H1 (cell line): Measurements from ENCODE around the gene BBX. TPM values are rescaled to one million over a fixed set of nuclear protein-coding genes. Genes with fewer than 3 reads are reported as not detected.

Source experiments
- CBX8 ChIP-seq: fragments of 300-800, 300-1000 bp; sonication (generic); IDR thresholded peaks from 2 replicates; pipeline ENCODE4 v1.7.1; 2016; ENCODE audit warnings: low read depth, low read length, borderline replicate concordance
- CTCF ChIP-seq, 3 experiments: IDR thresholded peaks; 1 replicate in 2 of 3; 2 replicates in 1 of 3; pipeline versions ENCODE4 v1.5.1 to v1.6.1; 2011; ENCODE audit warnings: low read length in 3 of 3, mild to moderate bottlenecking in 3 of 3, inconsistent platforms in 2 of 3, low read depth in 1 of 3, moderate library complexity in 1 of 3; ENCODE audit not compliant: insufficient read depth in 1 of 3; ENCODE audit errors: control extremely low read depth in 1 of 3
- EZH2 ChIP-seq: fragments of 200-600 bp; sonication (generic); IDR thresholded peaks from 2 replicates; pipeline ENCODE4 v1.7.1; 2012; ENCODE audit warnings: low read depth, mild to moderate bottlenecking, moderate library complexity, low read length, inconsistent platforms; ENCODE audit not compliant: severe bottlenecking
- GABPA ChIP-seq: IDR thresholded peaks from 2 replicates; pipeline ENCODE4 v1.6.1; 2011; ENCODE audit warnings: mild to moderate bottlenecking, low read length, moderate library complexity, borderline replicate concordance; ENCODE audit not compliant: insufficient read depth
- SIN3A ChIP-seq, 2 experiments: IDR thresholded peaks in 1 of 2; conservative IDR thresholded peaks in 1 of 2; 2 replicates each; pipeline ENCODE4 v1.6.1; 2011 to 2012; ENCODE audit warnings: low read length in 2 of 2, improper control_type of control experiment in 1 of 2, low read depth in 1 of 2, mild to moderate bottlenecking in 1 of 2
- SRF ChIP-seq: IDR thresholded peaks from 2 replicates; pipeline ENCODE4 v1.6.1; 2011; ENCODE audit warnings: mild to moderate bottlenecking, low read depth, low read length, moderate library complexity
- TCF12 ChIP-seq: IDR thresholded peaks from 2 replicates; pipeline ENCODE4 v1.6.1; 2011; ENCODE audit warnings: low read depth, mild to moderate bottlenecking, low read length
- USF2 ChIP-seq: IDR thresholded peaks from 2 replicates; pipeline ENCODE4 v1.6.1; 2011; ENCODE audit warnings: low read length, improper control_type of control experiment
- polyA plus RNA-seq, 7 experiments: library from polyadenylated mRNA; depleted of rRNA in 3 of 7; stranded (reverse) in 5 of 7; unstranded in 2 of 7; fragments of >200 nt in 5 of 7; fragments of 200-250 nt in 2 of 7; gene quantifications; 1 replicate in 5 of 7; 2 replicates in 1 of 7; 4 replicates in 1 of 7; pipeline versions ENCODE4 v1.2.1 to v1.2.3, GENCODE V29; 2011 to 2013; ENCODE audit warnings: missing spikeins in 2 of 7, mixed read lengths in 2 of 7
- total RNA-seq: library from RNA; stranded (reverse); fragmentation: NEBNext Ultra II Directional; extraction: Animal tissue kit (Norgen Biotek cat#: 25700); gene quantifications from 2 replicates; pipeline ENCODE4 v1.2.1, GENCODE V29; 2021

Gene BBX
- total and polyA plus RNA-seq, 2 of the 8 experiments (the other 6 are each of a cell fraction or from before 2014, with no cell fraction given): 11.0 to 42.5 TPM

DNA sequence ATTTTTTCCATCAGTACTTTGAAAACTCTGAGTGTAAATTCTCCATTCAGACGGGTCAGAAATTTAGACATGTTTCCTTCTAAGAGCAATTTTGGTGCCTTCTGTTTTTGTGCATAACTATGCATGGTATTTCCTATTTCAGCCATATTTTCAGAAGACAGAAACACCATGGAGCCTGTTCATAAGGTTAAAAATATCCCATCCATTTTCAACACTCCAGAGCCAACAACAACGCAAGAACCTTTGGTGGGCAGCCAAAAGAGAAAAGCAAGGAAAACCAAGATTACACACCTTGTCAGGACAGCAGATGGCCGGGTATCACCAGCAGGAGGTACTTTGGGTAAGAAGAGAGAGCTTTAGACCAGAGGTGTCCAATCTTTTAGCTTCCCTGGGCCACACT, 275.6 kb downstream of the BBX start (continued):
- TF ChIP-seq CTCF (IDR thresholded peaks at IDR 0.05; ENCODE audit: control extremely low read depth in 1 of 3, insufficient read depth in 1 of 3, low read depth in 1 of 3, low read length in 3 of 3): no peak
- no peak for TF ChIP-seq SRF
- TF ChIP-seq GABPA: no peak
- no peak for TF ChIP-seq TCF12
- TF ChIP-seq EZH2: no peak
- no peak for TF ChIP-seq USF2
- TF ChIP-seq CBX8: no peak
- TF ChIP-seq SIN3A (conservative IDR thresholded peaks at IDR 0.05 in 1 of 2, IDR thresholded peaks at IDR 0.05 in 1 of 2; ENCODE audit: low read depth in 1 of 2, low read length in 2 of 2): no peak
